GM06990 (cell line): ENCODE measurements around the gene TRAM2.

Experiments used
- DNase-seq: peaks from one replicate; pipeline ENCODE4 v3.0.0-alpha.2; 2011; ENCODE audit not compliant: insufficient read length; ENCODE audit errors: extremely low read depth
- H3K27me3 ChIP-seq: replicated peaks from 2 replicates; pipeline ENCODE4 v1.6.0; 2011; ENCODE audit warnings: low read length; ENCODE audit not compliant: control insufficient read depth, insufficient read depth
- H3K36me3 ChIP-seq: 2 replicates; pipeline ENCODE4 v1.5.1; 2011; ENCODE audit warnings: low read length; ENCODE audit not compliant: control insufficient read depth, insufficient read depth
- H3K4me3 ChIP-seq: replicated peaks from 2 replicates; pipeline ENCODE4 v1.5.1; 2011; ENCODE audit warnings: low read depth, mild to moderate bottlenecking, control low read depth, low read length
- TF ChIP-seq, protein P1 (sequence below): IDR thresholded peaks from 2 replicates; pipeline ENCODE4 v1.5.1; 2011; ENCODE audit warnings: low read length, control low read depth, mild to moderate bottlenecking, inconsistent platforms; ENCODE audit not compliant: insufficient read depth, poor library complexity, severe bottlenecking

TRAM2 gene

DNA sequence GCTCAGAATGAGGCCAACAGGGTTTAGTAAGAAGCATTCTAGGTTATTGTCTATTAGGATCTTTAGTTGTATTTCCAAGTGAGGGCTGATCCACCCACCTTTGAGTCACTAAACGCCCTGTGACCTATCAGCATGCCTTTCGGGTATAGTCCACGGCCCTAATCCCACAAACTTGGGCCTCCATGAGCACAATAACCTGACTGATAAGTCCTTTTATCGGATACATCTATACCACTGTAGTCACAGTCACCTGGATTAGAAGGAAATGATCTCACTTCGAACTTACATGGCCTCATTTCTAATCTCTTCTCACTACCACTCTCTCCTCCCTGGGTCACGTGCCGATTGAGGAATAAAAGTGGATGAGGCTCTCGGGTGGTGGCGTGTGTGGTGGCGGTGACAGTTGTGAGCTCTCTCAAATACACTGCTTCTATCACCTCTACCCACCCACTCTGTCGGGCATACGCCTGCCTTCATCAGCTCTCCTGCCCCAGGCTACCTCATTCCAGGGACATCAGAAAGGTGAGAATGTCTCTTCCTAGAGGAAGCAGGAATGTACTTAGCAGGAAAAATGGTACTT, 65.2 kb downstream of the TRAM2 start:
- no peak for DNase-seq
- Histone ChIP-seq H3K36me3 (peaks cover 39% of the 10 kb centered on the region), H3K4me3 (no peak overlapping the region), H3K27me3 (no peaks in the 10 kb centered on the region)
- TF ChIP-seq, protein P1, sequence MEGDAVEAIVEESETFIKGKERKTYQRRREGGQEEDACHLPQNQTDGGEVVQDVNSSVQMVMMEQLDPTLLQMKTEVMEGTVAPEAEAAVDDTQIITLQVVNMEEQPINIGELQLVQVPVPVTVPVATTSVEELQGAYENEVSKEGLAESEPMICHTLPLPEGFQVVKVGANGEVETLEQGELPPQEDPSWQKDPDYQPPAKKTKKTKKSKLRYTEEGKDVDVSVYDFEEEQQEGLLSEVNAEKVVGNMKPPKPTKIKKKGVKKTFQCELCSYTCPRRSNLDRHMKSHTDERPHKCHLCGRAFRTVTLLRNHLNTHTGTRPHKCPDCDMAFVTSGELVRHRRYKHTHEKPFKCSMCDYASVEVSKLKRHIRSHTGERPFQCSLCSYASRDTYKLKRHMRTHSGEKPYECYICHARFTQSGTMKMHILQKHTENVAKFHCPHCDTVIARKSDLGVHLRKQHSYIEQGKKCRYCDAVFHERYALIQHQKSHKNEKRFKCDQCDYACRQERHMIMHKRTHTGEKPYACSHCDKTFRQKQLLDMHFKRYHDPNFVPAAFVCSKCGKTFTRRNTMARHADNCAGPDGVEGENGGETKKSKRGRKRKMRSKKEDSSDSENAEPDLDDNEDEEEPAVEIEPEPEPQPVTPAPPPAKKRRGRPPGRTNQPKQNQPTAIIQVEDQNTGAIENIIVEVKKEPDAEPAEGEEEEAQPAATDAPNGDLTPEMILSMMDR, result no peak

DNA sequence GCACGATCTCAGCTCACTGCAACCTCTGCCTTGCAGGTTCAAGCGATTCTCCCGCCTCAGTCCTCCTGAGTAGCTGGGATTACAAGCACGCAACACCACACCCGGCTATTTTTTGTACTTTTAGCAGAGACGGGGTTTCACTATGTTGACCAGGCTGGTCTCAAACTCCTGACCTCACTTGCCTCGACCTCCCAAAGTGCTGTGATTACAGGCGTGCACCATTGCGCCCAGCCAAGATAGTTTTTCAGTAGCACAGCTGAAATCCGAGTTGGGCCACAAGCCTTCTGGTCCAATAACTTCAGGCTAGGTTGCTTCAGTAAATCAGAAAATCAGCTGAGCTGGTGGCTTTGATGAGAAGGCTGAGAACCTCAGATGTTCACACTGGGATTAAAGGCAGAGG, 65.7 kb downstream of the TRAM2 start:
- Histone ChIP-seq H3K27me3 (no peaks in the 10 kb centered on the region), H3K36me3 (peaks cover 39% of the 10 kb centered on the region), H3K4me3 (no peak overlapping the region)
- DNase-seq, result no peak
- TF ChIP-seq, protein P1, result no peak

DNA sequence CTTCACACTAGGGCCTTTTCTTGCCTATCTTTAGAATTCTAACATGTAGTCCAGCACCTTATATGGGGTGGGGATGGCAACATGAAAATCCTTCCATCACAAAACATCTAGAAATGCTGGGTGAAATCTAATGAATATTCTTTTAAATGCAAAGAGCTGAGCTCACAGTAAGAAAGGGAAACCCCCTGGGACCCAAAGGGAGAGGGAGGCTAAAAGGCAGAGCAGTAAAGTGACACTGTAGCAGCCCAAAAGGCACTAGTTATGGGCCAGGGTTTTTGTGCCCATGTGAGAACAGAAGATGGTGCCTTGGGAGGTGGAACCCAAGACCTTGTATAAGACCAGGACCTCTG, 66.7 kb downstream of the TRAM2 start:
- TF ChIP-seq, protein P1, result no peak

DNA sequence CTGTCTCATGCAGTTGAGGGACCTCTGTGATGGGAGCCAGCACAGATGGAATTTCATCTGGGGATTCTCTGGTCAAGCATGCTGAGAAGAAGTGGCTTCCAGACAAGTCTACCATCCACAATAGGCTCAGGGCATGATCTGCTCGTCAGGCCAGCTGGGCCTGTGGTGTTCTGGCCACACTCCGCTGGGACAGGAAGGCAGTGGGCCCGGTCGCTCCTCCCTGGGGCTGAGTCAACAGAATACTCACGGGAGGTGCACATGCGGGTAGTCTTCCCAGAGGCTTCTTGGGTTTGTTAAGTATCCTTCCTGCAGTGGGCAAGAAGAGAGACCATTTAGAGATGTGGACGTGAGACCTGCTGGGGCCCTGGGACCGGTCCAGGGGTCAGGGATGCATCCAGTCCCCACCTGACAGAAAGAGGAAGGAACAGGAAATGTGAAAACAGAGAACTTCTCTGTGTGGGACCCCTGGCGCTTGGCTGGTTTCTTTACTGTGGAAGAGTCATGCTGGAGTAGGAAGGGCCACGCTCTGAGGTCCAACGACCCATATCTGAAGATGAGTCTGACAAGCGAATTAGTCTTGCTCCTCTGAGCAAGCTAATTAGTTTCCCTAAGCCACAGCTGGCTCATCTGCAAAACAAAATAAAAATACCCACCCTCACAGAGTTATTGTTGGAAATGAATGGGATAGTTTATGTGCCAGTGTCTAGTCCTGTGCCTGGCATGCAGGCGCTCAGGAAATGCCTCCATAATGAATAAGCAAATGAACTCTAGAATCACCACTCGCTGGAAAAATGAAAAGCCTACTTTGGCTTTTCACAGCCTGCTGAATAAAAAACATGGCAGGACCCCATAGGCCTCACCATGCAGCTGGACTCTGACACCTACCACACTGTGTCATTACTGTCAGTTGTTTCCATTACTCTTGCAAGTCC, 67.3 kb downstream of the TRAM2 start:
- Histone ChIP-seq H3K36me3 (peaks cover 49% of the 10 kb centered on the region), H3K4me3 (no peak overlapping the region), H3K27me3 (no peaks in the 10 kb centered on the region)
- TF ChIP-seq, protein P1, result no peak
- DNase-seq, result no peak

More for the DNA sequence above, 66.7 kb downstream of the TRAM2 start:
- no peak for DNase-seq
- Histone ChIP-seq H3K27me3 (no peaks in the 10 kb centered on the region), H3K36me3 (peaks cover 46% of the 10 kb centered on the region), H3K4me3 (no peak overlapping the region)

DNA sequence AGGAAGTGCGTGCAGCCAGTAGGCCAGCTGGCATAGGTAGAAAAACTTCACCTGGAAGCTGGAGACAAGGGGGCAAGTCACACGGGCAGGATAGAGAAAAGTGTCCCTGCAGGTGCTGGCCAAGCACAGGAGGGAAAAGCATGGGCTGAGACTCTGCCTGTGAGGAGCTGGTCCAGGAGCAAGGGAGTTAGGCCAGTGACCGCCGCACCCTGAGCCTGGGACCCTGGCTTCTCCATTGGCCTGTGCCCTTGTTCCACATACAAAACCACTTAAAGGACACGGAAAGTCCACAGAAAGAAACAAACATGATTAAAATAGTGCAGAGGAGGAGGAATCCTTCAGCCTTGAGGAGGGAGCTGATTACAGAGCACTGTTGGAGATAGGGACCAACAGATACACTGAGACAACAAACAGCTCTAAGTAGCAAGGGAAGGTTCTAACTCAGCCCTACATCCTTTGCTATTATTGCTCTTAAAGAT, 68.6 kb downstream of the TRAM2 start:
- H3K4me3 ChIP-seq, result no peak overlapping the region
- H3K27me3 ChIP-seq, result no peaks in the 10 kb centered on the region
- DNase-seq, result no peak
- TF ChIP-seq, protein P1, result no peak
- peaks cover 54% of the 10 kb centered on the region for H3K36me3 ChIP-seq
